Karpas-422 (cell line): ENCODE results near the gene SIRPB1. TPM values are rescaled to one million over a fixed set of nuclear protein-coding genes. Genes with fewer than 3 reads are reported as not detected.
"Not testable (repeated sequence)": the region's sequence is repeated elsewhere in the genome, so short reads cannot be mapped to it uniquely, and the experiment has no call there.

Experiments
- DNase-seq: peaks from one replicate; pipeline ENCODE4 v3.0.0-alpha.2; 2015
- H2AFZ ChIP-seq: fragments of 200-600 bp; sonication (generic); 2 replicates; pipeline ENCODE4 v1.6.1; 2014; ENCODE audit warnings: antibody characterized with exemption, low read length, mixed read lengths
- H3K27ac ChIP-seq: fragments of 200-600 bp; sonication (generic); 2 replicates; pipeline ENCODE4 v1.5.1; 2014; ENCODE audit warnings: mild to moderate bottlenecking, low read length, moderate library complexity
- H3K27me3 ChIP-seq: fragments of 200-600 bp; sonication (generic); 2 replicates; pipeline ENCODE4 v1.6.1; 2014; ENCODE audit warnings: low read length, mixed read lengths
- H3K36me3 ChIP-seq: fragments of 200-600 bp; sonication (generic); 2 replicates; pipeline ENCODE4 v1.6.1; 2014; ENCODE audit warnings: low read length, mixed read lengths; ENCODE audit not compliant: insufficient read depth
- H3K4me1 ChIP-seq: fragments of 200-600 bp; sonication (generic); 2 replicates; pipeline ENCODE4 v1.6.1; 2014; ENCODE audit warnings: mild to moderate bottlenecking, low read length, mixed read lengths
- H3K4me2 ChIP-seq: fragments of 200-600 bp; sonication (generic); 2 replicates; pipeline ENCODE4 v1.6.1; 2014; ENCODE audit warnings: low read length, low read depth, mild to moderate bottlenecking; ENCODE audit not compliant: poor library complexity, severe bottlenecking
- H3K4me3 ChIP-seq: fragments of 200-600 bp; sonication (generic); 2 replicates; pipeline ENCODE4 v1.5.1; 2014; ENCODE audit warnings: mild to moderate bottlenecking, antibody characterized with exemption, low read length, mixed read lengths
- H3K79me2 ChIP-seq: fragments of 200-600 bp; sonication (generic); 2 replicates; pipeline ENCODE4 v1.6.1; 2014; ENCODE audit warnings: mild to moderate bottlenecking, low read length, mixed read lengths
- H3K9ac ChIP-seq: fragments of 200-600 bp; sonication (generic); 2 replicates; pipeline ENCODE4 v1.6.0; 2014; ENCODE audit warnings: low read length
- H3K9me2 ChIP-seq: fragments of 200-600 bp; sonication (generic), shearing (Covaris generic); replicated peaks from 2 replicates; pipeline ENCODE4 v1.6.0; 2014; ENCODE audit warnings: mild to moderate bottlenecking, low read length, moderate library complexity; ENCODE audit not compliant: insufficient read depth
- H3K9me3 ChIP-seq: fragments of 300-700, 200-600 bp; sonication (generic); 2 replicates; pipeline ENCODE4 v1.6.1; 2014; ENCODE audit warnings: low read length, mixed read lengths
- H4K20me1 ChIP-seq: fragments of 200-600 bp; sonication (generic); 2 replicates; pipeline ENCODE4 v1.6.1; 2014; ENCODE audit warnings: mild to moderate bottlenecking, antibody characterized with exemption, low read length, low read depth; ENCODE audit not compliant: insufficient read depth
- total RNA-seq: library from RNA; depleted of rRNA; stranded (reverse); fragments of >200 nt; shearing (Covaris generic); gene quantifications from 2 replicates; pipeline ENCODE4 v1.2.3, GENCODE V29; 2014; ENCODE audit warnings: low replicate concordance

The SIRPB1 gene
- total RNA-seq, 1 experiment from 2014 or later, result 0.45 TPM

- Histone ChIP-seq H3K27me3 (no peaks in the 10 kb centered on the region), H3K4me2 (no peak overlapping the region), H3K79me2 (no peaks in the 10 kb centered on the region), H4K20me1 (no peaks in the 10 kb centered on the region), H3K27ac (no peak overlapping the region), H2AFZ (no peak overlapping the region), H3K9me2 (no peaks in the 10 kb centered on the region), H3K9ac (no peak overlapping the region), H3K36me3 (no peaks in the 10 kb centered on the region), H3K4me1 (no peaks in the 10 kb centered on the region), H3K9me3 (no peaks in the 10 kb centered on the region), H3K4me3 (no peak overlapping the region)
- no peak for DNase-seq
These were observed 3.8 kb upstream of the SIRPB1 start for GRCh38 chr20:1623501-1624205.

GRCh38 chr20:1622450-1622849 lies 2.6 kb upstream of the SIRPB1 start:
- Histone ChIP-seq H3K9ac (no peak overlapping the region), H3K9me2 (no peaks in the 10 kb centered on the region), H3K27ac (no peak overlapping the region), H3K9me3 (no peaks in the 10 kb centered on the region), H3K27me3 (no peaks in the 10 kb centered on the region), H3K4me2 (no peak overlapping the region), H3K36me3 (no peaks in the 10 kb centered on the region), H4K20me1 (no peaks in the 10 kb centered on the region), H2AFZ (no peak overlapping the region), H3K4me1 (no peaks in the 10 kb centered on the region), H3K4me3 (no peak overlapping the region), H3K79me2 (no peaks in the 10 kb centered on the region)
- DNase-seq, result no peak

- Histone ChIP-seq H3K9me2 (no peaks in the 10 kb centered on the region), H2AFZ (no peak overlapping the region), H4K20me1 (no peaks in the 10 kb centered on the region), H3K79me2 (no peaks in the 10 kb centered on the region), H3K9ac (no peak overlapping the region), H3K4me3 (no peak overlapping the region), H3K36me3 (no peaks in the 10 kb centered on the region), H3K4me2 (no peak overlapping the region), H3K9me3 (no peaks in the 10 kb centered on the region), H3K27ac (no peak overlapping the region), H3K27me3 (no peaks in the 10 kb centered on the region), H3K4me1 (peaks cover 7% of the 10 kb centered on the region)
- no peak for DNase-seq
These were observed 1.5 kb upstream of the SIRPB1 start for GRCh38 chr20:1621316-1621715.

- no peaks in the 10 kb centered on the region for H3K27me3 ChIP-seq
- H3K4me2 ChIP-seq, result no peak overlapping the region
- H3K9me3 ChIP-seq, result no peaks in the 10 kb centered on the region
- no peaks in the 10 kb centered on the region for H3K36me3 ChIP-seq
- no peak overlapping the region for H3K27ac ChIP-seq
- H3K79me2 ChIP-seq, result no peaks in the 10 kb centered on the region
- no peak overlapping the region for H3K4me3 ChIP-seq
- no peak for DNase-seq
- no peaks in the 10 kb centered on the region for H3K9me2 ChIP-seq
- peaks cover 8% of the 10 kb centered on the region for H3K4me1 ChIP-seq
- no peak overlapping the region for H3K9ac ChIP-seq
- H4K20me1 ChIP-seq, result no peaks in the 10 kb centered on the region
- H2AFZ ChIP-seq, result no peak overlapping the region
These were observed 762 bp downstream of the SIRPB1 start for GRCh38 chr20:1618954-1619540.

DNA sequence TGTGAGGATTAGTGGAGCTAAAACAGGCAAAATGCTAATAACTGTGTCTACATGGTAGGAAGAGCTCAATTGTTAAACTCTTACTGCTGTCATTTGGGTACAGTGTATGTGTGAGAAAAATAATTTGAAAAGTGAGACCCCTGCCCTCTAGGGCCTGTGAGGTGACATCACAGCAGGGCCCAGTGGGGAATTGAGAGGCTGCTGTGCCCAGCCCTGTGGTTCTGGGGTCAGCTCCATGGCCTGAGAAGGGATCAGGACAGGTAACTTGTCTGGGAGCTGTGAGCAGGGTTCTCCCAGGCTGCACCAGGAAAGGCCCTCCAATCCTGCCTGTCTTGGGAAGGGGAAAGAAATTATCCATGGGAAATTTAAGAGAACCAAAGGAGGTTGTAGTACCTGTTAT lies 1.3 kb downstream of the SIRPB1 start:
- no peaks in the 10 kb centered on the region for H3K9me3 ChIP-seq
- H3K79me2 ChIP-seq, result no peaks in the 10 kb centered on the region
- no peak overlapping the region for H2AFZ ChIP-seq
- H3K27ac ChIP-seq, result no peak overlapping the region
- H3K36me3 ChIP-seq, result no peaks in the 10 kb centered on the region
- H3K4me2 ChIP-seq, result no peak overlapping the region
- no peak for DNase-seq
- no peaks in the 10 kb centered on the region for H3K9me2 ChIP-seq
- H3K27me3 ChIP-seq, result no peaks in the 10 kb centered on the region
- H3K9ac ChIP-seq, result no peak overlapping the region
- H4K20me1 ChIP-seq, result no peaks in the 10 kb centered on the region
- no peak overlapping the region for H3K4me3 ChIP-seq
- H3K4me1 ChIP-seq, result peaks cover 8% of the 10 kb centered on the region

GRCh38 chr20:1616858-1617434 lies 2.9 kb downstream of the SIRPB1 start:
- Histone ChIP-seq H3K4me2 (no peak overlapping the region), H3K9me3 (no peaks in the 10 kb centered on the region), H3K9ac (no peak overlapping the region), H3K4me3 (no peak overlapping the region), H4K20me1 (no peaks in the 10 kb centered on the region), H3K36me3 (no peaks in the 10 kb centered on the region), H3K27ac (no peak overlapping the region), H3K4me1 (peaks cover 8% of the 10 kb centered on the region), H3K27me3 (no peaks in the 10 kb centered on the region), H3K9me2 (no peaks in the 10 kb centered on the region), H3K79me2 (no peaks in the 10 kb centered on the region), H2AFZ (no peak overlapping the region)
- no peak for DNase-seq

- not testable (repeated sequence) for DNase-seq, H3K9me2 ChIP-seq, H3K9me3 ChIP-seq
These were observed 9.4 kb downstream of the SIRPB1 start for GRCh38 chr20:1610404-1610803.

GRCh38 chr20:1608678-1609347 lies 11.0 kb downstream of the SIRPB1 start:
- not testable (repeated sequence) for H3K4me3 ChIP-seq, H2AFZ ChIP-seq, H3K4me2 ChIP-seq

More at GRCh38 chr20:1610404-1610803, 9.4 kb downstream of the SIRPB1 start:
- H3K27me3 ChIP-seq, H3K4me2 ChIP-seq, H3K36me3 ChIP-seq, H3K9ac ChIP-seq, H3K27ac ChIP-seq, H2AFZ ChIP-seq, H3K4me3 ChIP-seq, H3K4me1 ChIP-seq, H3K79me2 ChIP-seq, H4K20me1 ChIP-seq: not testable (repeated sequence)

More at GRCh38 chr20:1608678-1609347, 11.0 kb downstream of the SIRPB1 start:
- H3K9me2 ChIP-seq, H3K27me3 ChIP-seq, H3K4me1 ChIP-seq, H3K79me2 ChIP-seq, H3K9me3 ChIP-seq, H4K20me1 ChIP-seq, H3K36me3 ChIP-seq, DNase-seq, H3K9ac ChIP-seq, H3K27ac ChIP-seq: not testable (repeated sequence)
